Measurements from ENCODE around the gene PAX8. TPM values are rescaled to one million over a fixed set of nuclear protein-coding genes. Genes with fewer than 3 reads are reported as not detected.
"Not testable (repeated sequence)": the region's sequence is repeated elsewhere in the genome, so short reads cannot be mapped to it uniquely, and the experiment has no call there.

The PAX8 gene
- total RNA-seq: not detected

DNA sequence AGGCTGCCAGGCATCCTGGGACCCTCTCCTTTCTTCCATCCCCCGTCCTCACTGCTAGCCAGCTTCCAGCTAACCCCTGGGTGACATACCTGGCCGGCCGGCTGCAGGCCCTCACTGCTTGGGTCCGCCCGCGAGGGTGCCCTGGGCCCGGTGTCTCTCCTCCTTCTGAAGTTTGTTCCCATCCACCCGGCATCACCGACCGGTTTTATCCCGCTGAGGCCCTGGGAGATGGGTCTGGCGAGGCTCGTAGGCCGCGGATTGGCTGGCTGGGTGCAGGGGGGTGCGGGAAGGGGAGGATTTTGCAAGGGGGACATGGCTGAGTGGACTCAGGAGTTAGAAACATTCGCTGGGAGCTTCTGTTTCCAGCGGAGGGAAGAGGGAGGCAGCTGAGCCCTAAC, at the start of gene PAX8:
Gene PAX8 (minus strand): TSS at position 180 of the 398 bp plus-strand sequence. CDS start 527 bp downstream, outside the sequence.
- Histone ChIP-seq H3K36me3 (ENCODE audit: control insufficient read depth in 3 of 3, insufficient read depth in 3 of 3, low read length in 3 of 3) (no peaks in the 10 kb centered on the region), H3K27ac (ENCODE audit: low read depth, low read length) (no peak within 1 kb of the TSS), H3K4me3 (ENCODE audit: low read length in 3 of 3) (no peak within 1 kb of the TSS), H3K27me3 (ENCODE audit: control insufficient read depth in 3 of 3, insufficient read depth in 3 of 3, low read length in 3 of 3) (peaks cover 31 to 43% (median 40%) of the 10 kb centered on the region in 3 donors), H3K4me1 (ENCODE audit: control insufficient read depth in 3 of 3, insufficient read depth in 3 of 3, low read length in 3 of 3) (peaks cover 4 to 10% (median 9%) of the 10 kb centered on the region in 3 donors), H3K9ac (ENCODE audit: low read depth in 1 of 3, low read length in 3 of 3) (no peak within 1 kb of the TSS), H3K9me3 (ENCODE audit: control insufficient read depth in 3 of 3, low read length in 3 of 3) (no peaks in the 10 kb centered on the region)

DNA sequence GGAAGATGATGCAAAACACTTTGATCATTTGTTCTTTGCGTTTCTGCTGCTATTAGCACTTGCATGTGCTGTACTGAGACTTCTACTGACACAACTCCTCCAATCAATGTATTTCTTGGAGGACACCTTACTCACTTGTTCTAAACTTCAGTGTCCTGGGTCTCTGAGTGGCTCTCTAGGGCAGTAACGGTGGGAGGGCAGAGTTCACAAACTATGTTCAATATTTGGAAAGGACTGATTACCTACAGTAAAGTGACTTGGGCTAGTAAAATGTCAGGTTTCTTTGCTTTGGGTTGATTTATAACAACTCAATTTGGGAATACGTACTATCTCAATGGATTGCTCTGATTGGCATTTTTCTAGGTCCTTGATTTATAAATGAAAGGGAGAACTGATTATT, 49.3 kb upstream of the PAX8 start:
- Histone ChIP-seq H3K27ac (ENCODE audit: low read depth, low read length) (no peak overlapping the region), H3K27me3 (ENCODE audit: control insufficient read depth in 3 of 3, insufficient read depth in 3 of 3, low read length in 3 of 3) (peaks cover 0 to 7% (median 0%) of the 10 kb centered on the region in 3 donors), H3K4me3 (ENCODE audit: low read length in 3 of 3) (no peak overlapping the region), H3K9me3 (ENCODE audit: control insufficient read depth in 3 of 3, low read length in 3 of 3) (no peaks in the 10 kb centered on the region), H3K9ac (ENCODE audit: low read depth in 1 of 3, low read length in 3 of 3) (no peak overlapping the region), H3K4me1 (ENCODE audit: control insufficient read depth in 3 of 3, insufficient read depth in 3 of 3, low read length in 3 of 3) (peaks cover 3 to 5% (median 5%) of the 10 kb centered on the region in 3 donors), H3K36me3 (ENCODE audit: control insufficient read depth in 3 of 3, insufficient read depth in 3 of 3, low read length in 3 of 3) (no peaks in the 10 kb centered on the region)

DNA sequence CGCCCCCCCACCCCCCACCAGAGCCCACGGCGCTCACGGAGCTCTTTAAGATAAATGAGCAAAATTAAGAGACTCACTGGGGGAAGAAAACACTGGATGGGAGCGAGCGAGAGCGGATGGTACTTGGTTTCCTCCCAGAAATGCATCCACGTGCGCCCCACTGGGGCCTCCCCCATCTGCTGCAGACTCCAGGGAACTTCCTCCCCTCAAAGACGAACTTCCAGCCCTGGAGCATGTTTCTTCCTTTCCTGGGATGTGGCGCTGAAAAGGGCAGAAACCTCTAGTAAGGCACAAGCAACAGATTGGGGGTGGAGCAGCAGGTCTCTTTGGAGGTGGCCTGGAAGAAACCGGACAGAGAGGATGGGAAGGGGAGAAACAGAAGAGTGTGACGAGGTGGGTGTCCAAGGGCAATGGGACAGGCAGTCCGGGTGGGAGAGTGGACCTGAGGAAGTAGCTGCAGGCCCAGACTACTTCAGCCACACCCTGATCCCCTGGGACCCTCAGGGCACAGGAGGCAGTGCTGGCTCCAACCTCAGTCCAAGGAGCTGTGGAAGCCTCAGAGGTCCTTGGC, 46.5 kb upstream of the PAX8 start:
- H3K36me3 ChIP-seq (ENCODE audit: control insufficient read depth in 3 of 3, insufficient read depth in 3 of 3, low read length in 3 of 3); H3K9me3 ChIP-seq (ENCODE audit: control insufficient read depth in 3 of 3, low read length in 3 of 3); H3K9ac ChIP-seq (ENCODE audit: low read depth in 1 of 3, low read length in 3 of 3); H3K4me1 ChIP-seq (ENCODE audit: control insufficient read depth in 3 of 3, insufficient read depth in 3 of 3, low read length in 3 of 3); H3K27ac ChIP-seq (ENCODE audit: low read depth, low read length); H3K27me3 ChIP-seq (ENCODE audit: control insufficient read depth in 3 of 3, insufficient read depth in 3 of 3, low read length in 3 of 3): not testable (repeated sequence)
- peak overlapping the region in 2 of 3 donors; percentile 13 to 14 for H3K4me3 ChIP-seq (ENCODE audit: low read length in 3 of 3)

DNA sequence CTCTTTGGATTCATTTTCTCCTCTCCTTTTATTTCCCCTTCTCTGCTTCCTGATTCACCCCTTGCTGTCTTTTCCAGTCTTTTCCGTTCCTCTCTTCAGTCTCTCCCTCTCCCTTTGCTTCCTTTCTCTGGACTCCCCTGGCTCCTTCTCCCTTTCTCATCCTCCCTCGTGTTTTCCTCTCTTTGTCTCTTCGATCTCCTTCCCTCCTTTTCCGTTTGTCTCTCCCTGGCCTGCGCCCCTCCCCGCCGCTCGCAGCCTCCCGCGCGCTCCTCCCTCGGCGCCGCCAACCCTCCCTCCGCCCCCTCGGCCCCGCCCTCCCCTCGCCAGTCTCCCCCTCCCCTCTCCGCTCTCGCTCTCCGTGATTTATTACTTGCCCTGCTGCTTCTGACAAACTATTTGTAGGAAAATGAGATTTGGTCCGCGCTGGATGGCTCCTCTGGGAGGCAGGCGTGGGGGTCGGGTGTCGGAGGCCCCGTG, 46.0 kb upstream of the PAX8 start:
- H3K36me3 ChIP-seq (ENCODE audit: control insufficient read depth in 3 of 3, insufficient read depth in 3 of 3, low read length in 3 of 3): no peaks in the 10 kb centered on the region
- peaks cover 3 to 5% (median 5%) of the 10 kb centered on the region in 3 donors for H3K4me1 ChIP-seq (ENCODE audit: control insufficient read depth in 3 of 3, insufficient read depth in 3 of 3, low read length in 3 of 3)
- H3K27ac ChIP-seq (ENCODE audit: low read depth, low read length): no peak overlapping the region
- H3K9me3 ChIP-seq (ENCODE audit: control insufficient read depth in 3 of 3, low read length in 3 of 3): no peaks in the 10 kb centered on the region
- H3K4me3 ChIP-seq (ENCODE audit: low read length in 3 of 3): peak overlapping the region; percentile 26 to 54 (median 41)
- H3K27me3 ChIP-seq (ENCODE audit: control insufficient read depth in 3 of 3, insufficient read depth in 3 of 3, low read length in 3 of 3): peaks cover 0 to 7% (median 0%) of the 10 kb centered on the region in 3 donors
- no peak overlapping the region for H3K9ac ChIP-seq (ENCODE audit: low read depth in 1 of 3, low read length in 3 of 3)

GRCh38 chr2:113323129-113323528, 44.4 kb upstream of the PAX8 start:
- H3K27me3 ChIP-seq (ENCODE audit: control insufficient read depth in 3 of 3, insufficient read depth in 3 of 3, low read length in 3 of 3); H3K9me3 ChIP-seq (ENCODE audit: control insufficient read depth in 3 of 3, low read length in 3 of 3); H3K4me1 ChIP-seq (ENCODE audit: control insufficient read depth in 3 of 3, insufficient read depth in 3 of 3, low read length in 3 of 3); H3K9ac ChIP-seq (ENCODE audit: low read depth in 1 of 3, low read length in 3 of 3); H3K4me3 ChIP-seq (ENCODE audit: low read length in 3 of 3); H3K27ac ChIP-seq (ENCODE audit: low read depth, low read length); H3K36me3 ChIP-seq (ENCODE audit: control insufficient read depth in 3 of 3, insufficient read depth in 3 of 3, low read length in 3 of 3): not testable (repeated sequence)

DNA sequence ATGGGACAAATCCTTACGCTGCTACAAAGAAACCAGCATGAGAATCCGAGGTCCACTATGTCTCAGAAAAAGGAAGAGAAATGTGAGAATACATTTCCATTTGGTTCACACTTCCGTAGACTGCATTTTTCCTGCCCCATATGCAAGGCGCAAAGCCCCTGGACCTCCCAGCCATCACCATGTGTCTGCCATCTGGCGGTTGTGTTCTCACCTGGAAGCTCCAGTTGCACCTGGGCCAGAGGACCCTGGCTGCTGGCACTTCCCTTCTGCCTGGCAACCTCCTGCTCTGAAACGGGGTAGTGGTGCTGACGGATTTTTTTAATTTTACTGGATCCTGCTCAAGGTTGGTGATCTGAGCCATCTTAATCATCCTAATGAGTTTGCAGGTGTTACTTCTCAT, 41.4 kb upstream of the PAX8 start:
- H3K4me3 ChIP-seq (ENCODE audit: low read length in 3 of 3); H3K27ac ChIP-seq (ENCODE audit: low read depth, low read length); H3K9me3 ChIP-seq (ENCODE audit: control insufficient read depth in 3 of 3, low read length in 3 of 3); H3K9ac ChIP-seq (ENCODE audit: low read depth in 1 of 3, low read length in 3 of 3); H3K27me3 ChIP-seq (ENCODE audit: control insufficient read depth in 3 of 3, insufficient read depth in 3 of 3, low read length in 3 of 3); H3K4me1 ChIP-seq (ENCODE audit: control insufficient read depth in 3 of 3, insufficient read depth in 3 of 3, low read length in 3 of 3); H3K36me3 ChIP-seq (ENCODE audit: control insufficient read depth in 3 of 3, insufficient read depth in 3 of 3, low read length in 3 of 3): not testable (repeated sequence)

- not testable (repeated sequence) for H3K9ac ChIP-seq (ENCODE audit: low read depth in 1 of 3, low read length in 3 of 3); H3K4me1 ChIP-seq (ENCODE audit: control insufficient read depth in 3 of 3, insufficient read depth in 3 of 3, low read length in 3 of 3); H3K4me3 ChIP-seq (ENCODE audit: low read length in 3 of 3); H3K36me3 ChIP-seq (ENCODE audit: control insufficient read depth in 3 of 3, insufficient read depth in 3 of 3, low read length in 3 of 3); H3K27me3 ChIP-seq (ENCODE audit: control insufficient read depth in 3 of 3, insufficient read depth in 3 of 3, low read length in 3 of 3); H3K9me3 ChIP-seq (ENCODE audit: control insufficient read depth in 3 of 3, low read length in 3 of 3); H3K27ac ChIP-seq (ENCODE audit: low read depth, low read length)
These were observed 40.2 kb upstream of the PAX8 start for GRCh38 chr2:113318941-113319340.

- H3K36me3 ChIP-seq (ENCODE audit: control insufficient read depth in 3 of 3, insufficient read depth in 3 of 3, low read length in 3 of 3): no peaks in the 10 kb centered on the region
- no peaks in the 10 kb centered on the region for H3K9me3 ChIP-seq (ENCODE audit: control insufficient read depth in 3 of 3, low read length in 3 of 3)
- no peak overlapping the region for H3K9ac ChIP-seq (ENCODE audit: low read depth in 1 of 3, low read length in 3 of 3)
- peaks cover 0 to 3% (median 0%) of the 10 kb centered on the region in 3 donors for H3K27me3 ChIP-seq (ENCODE audit: control insufficient read depth in 3 of 3, insufficient read depth in 3 of 3, low read length in 3 of 3)
- no peak overlapping the region for H3K27ac ChIP-seq (ENCODE audit: low read depth, low read length)
- no peaks in the 10 kb centered on the region for H3K4me1 ChIP-seq (ENCODE audit: control insufficient read depth in 3 of 3, insufficient read depth in 3 of 3, low read length in 3 of 3)
- H3K4me3 ChIP-seq (ENCODE audit: low read length in 3 of 3): no peak overlapping the region
These were observed 37.4 kb upstream of the PAX8 start for GRCh38 chr2:113316085-113316484.

DNA sequence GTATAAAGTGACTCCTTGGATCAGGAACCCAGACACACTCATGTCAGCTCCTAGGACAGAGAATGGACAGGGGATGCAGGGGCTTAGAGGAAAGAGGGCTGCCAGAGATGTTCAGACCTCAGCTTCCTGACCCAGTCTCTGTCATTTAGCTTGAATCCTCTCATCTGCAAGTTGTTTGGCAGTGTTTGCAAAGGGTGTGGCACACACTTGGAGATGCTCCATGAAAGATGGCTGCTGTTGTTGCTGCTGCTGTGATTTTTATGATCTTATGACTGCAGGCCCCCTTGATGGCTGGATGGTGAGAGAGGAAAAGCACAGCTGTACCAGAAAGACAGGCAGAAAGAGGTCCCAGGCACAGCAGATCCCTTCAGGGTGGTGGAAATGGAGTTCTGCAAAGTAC, 35.9 kb upstream of the PAX8 start:
- H3K27ac ChIP-seq (ENCODE audit: low read depth, low read length); H3K9ac ChIP-seq (ENCODE audit: low read depth in 1 of 3, low read length in 3 of 3); H3K4me1 ChIP-seq (ENCODE audit: control insufficient read depth in 3 of 3, insufficient read depth in 3 of 3, low read length in 3 of 3): not testable (repeated sequence)

GRCh38 chr2:113314176-113314575, 35.5 kb upstream of the PAX8 start:
- H3K4me3 ChIP-seq (ENCODE audit: low read length in 3 of 3); H3K27me3 ChIP-seq (ENCODE audit: control insufficient read depth in 3 of 3, insufficient read depth in 3 of 3, low read length in 3 of 3); H3K9me3 ChIP-seq (ENCODE audit: control insufficient read depth in 3 of 3, low read length in 3 of 3); H3K27ac ChIP-seq (ENCODE audit: low read depth, low read length); H3K36me3 ChIP-seq (ENCODE audit: control insufficient read depth in 3 of 3, insufficient read depth in 3 of 3, low read length in 3 of 3); H3K9ac ChIP-seq (ENCODE audit: low read depth in 1 of 3, low read length in 3 of 3): not testable (repeated sequence)
- H3K4me1 ChIP-seq (ENCODE audit: control insufficient read depth in 3 of 3, insufficient read depth in 3 of 3, low read length in 3 of 3): peaks cover 8 to 11% (median 11%) of the 10 kb centered on the region in 3 donors

More for the DNA sequence above, 35.9 kb upstream of the PAX8 start:
- H3K27me3 ChIP-seq (ENCODE audit: control insufficient read depth in 3 of 3, insufficient read depth in 3 of 3, low read length in 3 of 3); H3K4me3 ChIP-seq (ENCODE audit: low read length in 3 of 3); H3K9me3 ChIP-seq (ENCODE audit: control insufficient read depth in 3 of 3, low read length in 3 of 3); H3K36me3 ChIP-seq (ENCODE audit: control insufficient read depth in 3 of 3, insufficient read depth in 3 of 3, low read length in 3 of 3): not testable (repeated sequence)
